Measurements from ENCODE around the gene KCNC4. TPM values are rescaled to one million over a fixed set of nuclear protein-coding genes. Genes with fewer than 3 reads are reported as not detected.

The KCNC4 gene
- total RNA-seq, 2 experiments from 2014 or later = 5.6 to 17.8 TPM

DNA sequence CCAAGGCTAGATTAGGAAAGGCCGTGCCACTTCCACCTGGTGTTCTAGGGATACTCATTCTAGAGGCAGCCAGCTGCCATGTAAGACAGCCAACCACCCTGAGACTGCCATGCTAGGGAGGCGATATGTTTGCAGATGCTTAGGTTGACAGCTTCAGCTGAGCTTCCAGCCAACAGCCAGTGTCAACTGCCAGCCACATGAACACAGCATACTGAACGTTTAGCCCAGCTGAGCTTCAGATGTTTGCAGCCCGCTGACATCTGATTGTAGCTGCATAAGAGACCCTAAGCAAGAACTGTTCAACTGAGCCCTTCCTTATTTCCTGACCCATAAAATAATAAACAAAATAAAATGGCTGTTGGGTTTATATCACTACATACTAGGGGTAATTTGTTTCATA, 5.0 kb upstream of the KCNC4 start:
- Histone ChIP-seq H4K20me1 (ENCODE audit: insufficient read depth, low read length) (no peaks in the 10 kb centered on the region), H3K4me1 (ENCODE audit: insufficient read depth, low read length, poor library complexity, severe bottlenecking) (peaks cover 17% of the 10 kb centered on the region), H3K4me2 (ENCODE audit: low read length) (no peak overlapping the region), H2AFZ (ENCODE audit: low read length) (no peak overlapping the region), H3K27ac (ENCODE audit: low read depth, low read length, poor library complexity, severe bottlenecking) (no peak overlapping the region), H3K9me3 (ENCODE audit: low read length) (no peaks in the 10 kb centered on the region), H3K36me3 (ENCODE audit: insufficient read depth, low read length) (no peaks in the 10 kb centered on the region), H3K79me2 (ENCODE audit: insufficient read depth, low read depth, low read length) (no peaks in the 10 kb centered on the region), H3K9me2 (ENCODE audit: insufficient read depth, low read length) (no peaks in the 10 kb centered on the region), H3K4me3 (ENCODE audit: low read depth, low read length, poor library complexity, severe bottlenecking) (no peak overlapping the region)
- CTCF ChIA-PET (ENCODE audit: unreplicated experiment) = interaction anchor here (0.6 kb wide), 1 partner anchor 180 kb away, joined by 3 read pairs; no protein-coding TSS in a partner anchor
- DNase-seq (ENCODE audit: low spot score) = no peak
- TF ChIP-seq EZH2phosphoT487 (IDR thresholded peaks at IDR 0.05; ENCODE audit: borderline replicate concordance, low read depth, low read length) = no peak
- TF ChIP-seq, protein P1, sequence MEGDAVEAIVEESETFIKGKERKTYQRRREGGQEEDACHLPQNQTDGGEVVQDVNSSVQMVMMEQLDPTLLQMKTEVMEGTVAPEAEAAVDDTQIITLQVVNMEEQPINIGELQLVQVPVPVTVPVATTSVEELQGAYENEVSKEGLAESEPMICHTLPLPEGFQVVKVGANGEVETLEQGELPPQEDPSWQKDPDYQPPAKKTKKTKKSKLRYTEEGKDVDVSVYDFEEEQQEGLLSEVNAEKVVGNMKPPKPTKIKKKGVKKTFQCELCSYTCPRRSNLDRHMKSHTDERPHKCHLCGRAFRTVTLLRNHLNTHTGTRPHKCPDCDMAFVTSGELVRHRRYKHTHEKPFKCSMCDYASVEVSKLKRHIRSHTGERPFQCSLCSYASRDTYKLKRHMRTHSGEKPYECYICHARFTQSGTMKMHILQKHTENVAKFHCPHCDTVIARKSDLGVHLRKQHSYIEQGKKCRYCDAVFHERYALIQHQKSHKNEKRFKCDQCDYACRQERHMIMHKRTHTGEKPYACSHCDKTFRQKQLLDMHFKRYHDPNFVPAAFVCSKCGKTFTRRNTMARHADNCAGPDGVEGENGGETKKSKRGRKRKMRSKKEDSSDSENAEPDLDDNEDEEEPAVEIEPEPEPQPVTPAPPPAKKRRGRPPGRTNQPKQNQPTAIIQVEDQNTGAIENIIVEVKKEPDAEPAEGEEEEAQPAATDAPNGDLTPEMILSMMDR (conservative IDR thresholded peaks at IDR 0.05; ENCODE audit: low read length) = no peak
- BruUV-seq (replicated peaks) = no TSS peak
- intact Hi-C loops (cut with micrococcal nuclease; ENCODE audit: unreplicated experiment) = loop anchor here (5.0 to 10.0 kb wide), 2 partner anchors 207 to 580 kb away; no protein-coding TSS in a partner anchor
- POLR2A ChIA-PET = interaction anchor here (1.2 kb wide), 1 partner anchor 109 kb away, joined by 3 read pairs; no protein-coding TSS in a partner anchor

DNA sequence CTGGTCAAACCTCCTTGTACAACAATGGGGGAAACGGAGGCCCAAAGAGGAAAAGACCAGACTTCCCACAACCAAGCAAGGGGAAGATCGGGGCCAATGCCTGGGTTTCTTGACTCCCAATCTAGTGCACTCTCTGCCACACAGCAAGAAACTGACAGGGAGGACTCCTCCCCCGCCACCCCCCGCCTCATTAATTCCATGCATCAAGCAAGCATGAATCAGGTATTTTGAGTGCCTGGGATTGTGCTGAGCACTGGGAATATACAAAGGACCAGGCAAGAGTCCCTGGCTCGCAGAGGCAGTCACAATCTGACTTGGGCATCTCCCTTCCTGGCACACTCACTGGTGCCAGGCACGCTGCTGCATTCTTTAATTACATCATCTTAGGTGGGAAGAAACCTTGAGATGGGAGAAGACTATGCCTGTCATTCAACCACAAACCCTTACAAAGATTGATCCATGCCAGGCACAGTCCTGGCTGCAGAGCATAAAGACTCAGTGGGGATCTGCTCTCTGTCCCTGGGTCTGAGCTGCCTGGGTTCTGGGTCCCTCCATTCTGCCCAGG, 4.4 kb upstream of the KCNC4 start:
- ChIA-PET CTCF (ENCODE audit: unreplicated experiment) (interaction anchor here (3.9 kb wide), 1 partner anchor 107 kb away, joined by 32 read pairs; no protein-coding TSS in a partner anchor), POLR2A (no interaction called here)
- BruUV-seq (replicated peaks) = no TSS peak
- TF ChIP-seq, protein P1 (conservative IDR thresholded peaks at IDR 0.05; ENCODE audit: low read length) = no peak
- no peak for TF ChIP-seq EZH2phosphoT487 (IDR thresholded peaks at IDR 0.05; ENCODE audit: borderline replicate concordance, low read depth, low read length)
- Histone ChIP-seq H3K79me2 (ENCODE audit: insufficient read depth, low read depth, low read length) (no peaks in the 10 kb centered on the region), H3K36me3 (ENCODE audit: insufficient read depth, low read length) (no peaks in the 10 kb centered on the region), H2AFZ (ENCODE audit: low read length) (no peak overlapping the region), H4K20me1 (ENCODE audit: insufficient read depth, low read length) (no peaks in the 10 kb centered on the region), H3K4me1 (ENCODE audit: insufficient read depth, low read length, poor library complexity, severe bottlenecking) (peaks cover 17% of the 10 kb centered on the region), H3K9me3 (ENCODE audit: low read length) (no peaks in the 10 kb centered on the region), H3K9me2 (ENCODE audit: insufficient read depth, low read length) (no peaks in the 10 kb centered on the region), H3K4me3 (ENCODE audit: low read depth, low read length, poor library complexity, severe bottlenecking) (no peak overlapping the region), H3K27ac (ENCODE audit: low read depth, low read length, poor library complexity, severe bottlenecking) (no peak overlapping the region), H3K4me2 (ENCODE audit: low read length) (no peak overlapping the region)
- no peak for DNase-seq (ENCODE audit: low spot score)
- intact Hi-C loops (cut with micrococcal nuclease; ENCODE audit: unreplicated experiment) = loop anchor here (2.0 to 10.0 kb wide), 3 partner anchors 207 to 579 kb away; no protein-coding TSS in a partner anchor
